ENCODE measurements around the gene SLC8A3. TPM values are rescaled to one million over a fixed set of nuclear protein-coding genes. Genes with fewer than 3 reads are reported as not detected.

The SLC8A3 gene
- total and polyA plus RNA-seq, 10 of the 15 experiments (the other 5 are each of a cell fraction or from before 2014, with no cell fraction given) = 0.04 to 0.17 (median 0.13) TPM; not detected in 3

DNA sequence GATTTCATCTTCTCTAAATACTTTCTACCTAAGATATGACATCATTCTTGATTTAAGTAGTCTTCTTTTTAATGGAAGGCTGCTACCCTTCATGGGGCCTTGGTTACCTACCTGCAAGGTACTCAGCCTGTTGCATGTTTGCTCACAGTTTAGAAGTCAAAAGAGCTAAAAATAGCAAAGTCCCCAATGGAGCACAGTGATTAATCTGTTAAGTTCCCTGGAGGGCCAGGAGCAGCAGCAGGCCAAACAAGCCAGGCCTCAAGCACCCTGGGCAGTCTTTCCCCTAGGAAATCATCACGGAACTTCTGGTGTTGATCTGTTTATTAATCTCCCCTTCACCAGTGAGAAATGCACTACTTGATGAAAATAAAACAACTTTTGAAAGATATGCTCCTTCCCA, 24.0 kb upstream of the SLC8A3 start:
- Histone ChIP-seq H2AFZ (ENCODE audit: control insufficient read depth, low read depth, low read length) (no peak overlapping the region), H3K4me3 (no peak overlapping the region), H3K4me2 (ENCODE audit: control insufficient read depth, insufficient read depth) (no peak overlapping the region), H4K20me1 (ENCODE audit: control insufficient read depth, insufficient read depth) (no peaks in the 10 kb centered on the region), H3K27me3 (replicated peaks in 1 of 2; ENCODE audit: control insufficient read depth in 2 of 2, insufficient read depth in 2 of 2, low read length in 1 of 2) (no peaks in the 10 kb centered on the region; a peak in 1 of 4 replicates), H3K79me2 (ENCODE audit: control insufficient read depth, insufficient read depth, low read length) (no peaks in the 10 kb centered on the region), H3K9me3 (replicated peaks; ENCODE audit: control insufficient read depth, insufficient read depth, low read length) (no peaks in the 10 kb centered on the region), H3K9ac (ENCODE audit: control insufficient read depth, insufficient read depth, low read length) (no peak overlapping the region), H3K36me3 (ENCODE audit: control insufficient read depth in 2 of 2, insufficient read depth in 2 of 2, low read length in 1 of 2) (no peaks in the 10 kb centered on the region), H3K4me1 (ENCODE audit: control insufficient read depth, insufficient read depth, low read length) (no peaks in the 10 kb centered on the region), H3K27ac (ENCODE audit: control insufficient read depth, insufficient read depth) (no peak overlapping the region)
- no peak for DNase-seq (ENCODE audit: low read depth, low spot score)
- ChIA-PET RAD21 (ENCODE audit: unreplicated experiment) (interaction anchor here (0.8 kb wide), 1 partner anchor 125 kb away, joined by 5 read pairs; no protein-coding TSS in a partner anchor), POLR2A (no interaction called here), CTCF (interaction anchor here (0.5 to 1.2 kb wide), 2 partner anchors 45 to 628 kb away, joined by 3 read pairs; no protein-coding TSS in a partner anchor), SMC1A (ENCODE audit: uncharacterized antibody, unreplicated experiment) (interaction anchor here (1.1 kb wide), 1 partner anchor 13 kb away, joined by 3 read pairs; no protein-coding TSS in a partner anchor)
- TF ChIP-seq WRNIP1 (IDR thresholded peaks at IDR 0.05; ENCODE audit: borderline replicate concordance, low read depth, low read length) (no peak), SIN3A (IDR thresholded peaks at IDR 0.05; ENCODE audit: low read depth, low read length) (no peak), TBL1XR1 (IDR thresholded peaks at IDR 0.05; ENCODE audit: low read depth, low read length) (no peak), SUZ12 (IDR thresholded peaks at IDR 0.05; ENCODE audit: unreplicated experiment) (no peak), MEF2A (IDR thresholded peaks at IDR 0.05; ENCODE audit: insufficient read depth, low read depth, low read length) (no peak), FOXK2 (IDR thresholded peaks at IDR 0.05) (no peak), SMAD1 (IDR thresholded peaks at IDR 0.05; ENCODE audit: low read depth, partially characterized antibody) (no peak), BMI1 (IDR thresholded peaks at IDR 0.05; ENCODE audit: borderline replicate concordance) (no peak), RELA (IDR thresholded peaks at IDR 0.05; ENCODE audit: borderline replicate concordance, partially characterized antibody) (no peak)
- TF ChIP-seq, protein P1, sequence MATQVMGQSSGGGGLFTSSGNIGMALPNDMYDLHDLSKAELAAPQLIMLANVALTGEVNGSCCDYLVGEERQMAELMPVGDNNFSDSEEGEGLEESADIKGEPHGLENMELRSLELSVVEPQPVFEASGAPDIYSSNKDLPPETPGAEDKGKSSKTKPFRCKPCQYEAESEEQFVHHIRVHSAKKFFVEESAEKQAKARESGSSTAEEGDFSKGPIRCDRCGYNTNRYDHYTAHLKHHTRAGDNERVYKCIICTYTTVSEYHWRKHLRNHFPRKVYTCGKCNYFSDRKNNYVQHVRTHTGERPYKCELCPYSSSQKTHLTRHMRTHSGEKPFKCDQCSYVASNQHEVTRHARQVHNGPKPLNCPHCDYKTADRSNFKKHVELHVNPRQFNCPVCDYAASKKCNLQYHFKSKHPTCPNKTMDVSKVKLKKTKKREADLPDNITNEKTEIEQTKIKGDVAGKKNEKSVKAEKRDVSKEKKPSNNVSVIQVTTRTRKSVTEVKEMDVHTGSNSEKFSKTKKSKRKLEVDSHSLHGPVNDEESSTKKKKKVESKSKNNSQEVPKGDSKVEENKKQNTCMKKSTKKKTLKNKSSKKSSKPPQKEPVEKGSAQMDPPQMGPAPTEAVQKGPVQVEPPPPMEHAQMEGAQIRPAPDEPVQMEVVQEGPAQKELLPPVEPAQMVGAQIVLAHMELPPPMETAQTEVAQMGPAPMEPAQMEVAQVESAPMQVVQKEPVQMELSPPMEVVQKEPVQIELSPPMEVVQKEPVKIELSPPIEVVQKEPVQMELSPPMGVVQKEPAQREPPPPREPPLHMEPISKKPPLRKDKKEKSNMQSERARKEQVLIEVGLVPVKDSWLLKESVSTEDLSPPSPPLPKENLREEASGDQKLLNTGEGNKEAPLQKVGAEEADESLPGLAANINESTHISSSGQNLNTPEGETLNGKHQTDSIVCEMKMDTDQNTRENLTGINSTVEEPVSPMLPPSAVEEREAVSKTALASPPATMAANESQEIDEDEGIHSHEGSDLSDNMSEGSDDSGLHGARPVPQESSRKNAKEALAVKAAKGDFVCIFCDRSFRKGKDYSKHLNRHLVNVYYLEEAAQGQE (IDR thresholded peaks at IDR 0.05; ENCODE audit: low read depth, low read length) = no peak
- intact Hi-C loops (cut with micrococcal nuclease; ENCODE audit: unreplicated experiment) = no loop called here
- ATAC-seq = no peak
- in situ Hi-C loops (cut with MboI) = no loop called here
- FAIRE-seq = no peak
- WGBS (ENCODE audit: insufficient coverage, insufficient replicate concordance, low lambda C conversion rate, missing lambda C conversion rate) = 81% methylated on average over 1 of the region's 1 CpG
- no TSS peak for BruUV-seq (replicated peaks)
